Measurements from ENCODE around the gene SDCCAG8.

SDCCAG8 gene

DNA sequence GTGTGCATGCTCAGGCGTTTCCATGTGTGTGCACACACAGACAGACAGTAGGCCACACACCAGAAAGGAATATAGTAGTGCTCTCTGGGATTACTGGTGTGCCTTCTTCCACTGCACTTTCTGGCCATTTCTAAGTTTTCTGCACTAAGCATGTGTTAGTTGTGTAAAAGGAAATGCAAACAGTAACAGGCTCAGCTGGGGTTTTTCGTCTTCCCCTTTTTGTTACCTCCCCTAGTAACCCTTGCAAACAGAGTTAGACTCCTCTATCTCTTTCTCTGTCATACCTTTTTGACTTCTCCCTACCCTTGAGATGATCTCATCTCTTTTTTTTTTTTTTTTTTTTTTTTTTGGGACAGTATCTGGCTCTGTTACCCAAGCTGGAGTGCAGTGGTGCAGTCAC lies 196.3 kb downstream of the SDCCAG8 start:
- no peak overlapping the region for H3K27ac Mint-ChIP-seq
- no peak overlapping the region for H3K4me3 Mint-ChIP-seq
- H3K27me3 Mint-ChIP-seq, result no peaks in the 10 kb centered on the region
- no peaks in the 10 kb centered on the region for H3K4me1 Mint-ChIP-seq
- peaks cover 10% of the 10 kb centered on the region for H3K36me3 Mint-ChIP-seq
- no peaks in the 10 kb centered on the region for H3K9me3 Mint-ChIP-seq

DNA sequence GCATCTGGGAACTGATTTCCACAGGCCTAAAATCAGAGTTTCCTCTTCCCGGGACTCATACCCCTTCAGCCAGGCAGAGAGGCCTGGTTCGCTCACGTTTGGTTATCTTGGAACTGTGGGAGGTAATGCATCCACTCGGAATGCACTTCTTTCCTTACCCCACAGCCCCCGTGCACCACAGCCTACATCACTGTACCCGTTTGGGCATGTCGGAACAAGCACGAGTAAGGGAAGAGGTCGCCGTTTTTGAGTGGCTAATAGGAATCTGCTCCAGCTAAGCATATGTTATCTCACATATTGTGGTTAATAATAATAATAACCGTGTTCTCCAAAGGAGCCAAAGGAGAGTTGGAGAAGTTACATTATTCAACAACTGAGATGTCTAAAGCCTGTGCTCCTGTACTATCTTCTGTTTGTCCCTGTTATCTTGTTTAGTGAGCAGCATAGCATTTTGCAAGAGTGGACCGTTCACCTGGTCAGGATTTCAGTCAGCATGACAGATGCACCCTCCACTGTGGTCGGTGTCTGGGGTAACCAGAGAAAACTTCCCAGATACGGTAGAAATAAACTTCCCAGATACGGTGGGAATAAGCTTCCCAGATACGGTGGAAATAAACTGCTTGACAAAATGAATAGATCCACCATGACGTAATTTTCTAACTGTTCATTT lies 198.6 kb downstream of the SDCCAG8 start:
- no peaks in the 10 kb centered on the region for H3K4me1 Mint-ChIP-seq
- H3K27me3 Mint-ChIP-seq, result no peaks in the 10 kb centered on the region
- no peak overlapping the region for H3K4me3 Mint-ChIP-seq
- no peaks in the 10 kb centered on the region for H3K9me3 Mint-ChIP-seq
- peaks cover 11% of the 10 kb centered on the region for H3K36me3 Mint-ChIP-seq
- no peak overlapping the region for H3K27ac Mint-ChIP-seq

DNA sequence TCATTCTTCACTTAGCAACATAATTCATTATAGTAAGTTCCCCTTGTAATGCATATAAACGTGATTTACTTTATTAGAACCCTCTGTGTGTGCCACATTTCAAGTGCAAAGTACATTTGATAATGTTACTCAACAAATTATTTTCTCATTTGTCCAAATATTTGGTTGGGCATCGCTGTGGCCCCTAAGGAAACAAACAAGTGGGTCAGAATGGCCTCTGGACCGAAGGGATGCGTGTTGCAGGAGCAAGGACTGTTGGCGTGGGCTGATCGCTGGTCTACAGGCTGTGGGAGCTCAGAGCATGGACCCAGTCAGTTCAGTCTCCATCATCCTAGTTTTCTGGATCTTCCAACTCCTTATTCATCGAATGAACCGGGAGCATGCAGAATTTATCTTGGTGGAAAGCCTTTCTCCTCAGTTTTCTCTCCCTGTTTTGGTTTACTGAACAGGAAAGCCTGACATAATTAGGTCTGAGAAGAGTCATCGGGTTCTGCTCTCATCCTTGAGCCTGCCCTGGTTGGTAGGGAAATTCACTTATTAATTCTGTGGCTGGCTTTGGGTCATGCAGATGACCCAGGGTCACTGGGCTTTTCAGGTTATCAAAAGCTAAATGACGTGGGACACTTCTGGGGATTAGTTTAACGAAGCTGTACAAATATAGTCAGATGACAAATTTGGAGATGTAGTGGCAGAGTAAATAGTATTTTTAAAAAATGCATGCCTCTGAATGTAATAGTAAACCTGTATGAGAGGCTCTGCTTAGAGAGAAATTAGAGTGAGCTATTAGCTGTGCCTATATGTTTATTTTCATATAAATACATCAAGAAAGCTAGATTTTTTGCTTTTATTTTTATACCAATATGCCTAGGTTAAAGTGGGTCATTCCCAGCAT lies 200.2 kb downstream of the SDCCAG8 start:
- H3K4me1 Mint-ChIP-seq, result no peaks in the 10 kb centered on the region
- no peaks in the 10 kb centered on the region for H3K27me3 Mint-ChIP-seq
- no peak overlapping the region for H3K27ac Mint-ChIP-seq
- no peaks in the 10 kb centered on the region for H3K9me3 Mint-ChIP-seq
- no peak overlapping the region for H3K4me3 Mint-ChIP-seq
- H3K36me3 Mint-ChIP-seq, result peaks cover 10% of the 10 kb centered on the region

DNA sequence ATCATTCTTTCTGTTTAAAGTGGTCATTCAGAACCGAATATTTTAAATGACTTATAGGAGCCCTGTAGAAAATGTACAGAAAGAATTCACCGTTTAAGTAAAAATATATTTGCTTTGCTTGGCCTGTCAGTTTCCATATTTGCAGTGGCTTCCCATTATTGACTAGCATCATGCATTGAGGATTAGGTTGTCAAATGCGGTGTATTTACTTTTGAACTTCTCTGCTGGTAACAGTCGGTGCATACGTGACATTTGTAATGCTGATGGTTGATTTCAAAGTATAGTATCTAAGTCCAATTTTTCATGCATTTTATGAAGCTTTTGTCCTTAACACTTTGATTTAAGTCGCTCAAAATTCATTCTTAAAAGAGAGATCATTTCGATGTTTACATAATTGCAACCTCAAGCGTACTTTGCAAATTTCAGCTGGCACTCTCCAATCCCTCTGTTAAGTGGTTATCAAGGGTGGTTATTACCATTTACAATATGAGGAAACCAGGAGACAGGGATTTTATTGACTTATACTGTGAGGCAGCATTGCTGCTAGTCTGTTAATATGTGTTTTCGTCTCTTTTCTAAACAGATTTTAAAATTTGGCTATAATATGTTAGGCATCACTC lies 201.6 kb downstream of the SDCCAG8 start:
- H3K9me3 Mint-ChIP-seq, result no peaks in the 10 kb centered on the region

DNA sequence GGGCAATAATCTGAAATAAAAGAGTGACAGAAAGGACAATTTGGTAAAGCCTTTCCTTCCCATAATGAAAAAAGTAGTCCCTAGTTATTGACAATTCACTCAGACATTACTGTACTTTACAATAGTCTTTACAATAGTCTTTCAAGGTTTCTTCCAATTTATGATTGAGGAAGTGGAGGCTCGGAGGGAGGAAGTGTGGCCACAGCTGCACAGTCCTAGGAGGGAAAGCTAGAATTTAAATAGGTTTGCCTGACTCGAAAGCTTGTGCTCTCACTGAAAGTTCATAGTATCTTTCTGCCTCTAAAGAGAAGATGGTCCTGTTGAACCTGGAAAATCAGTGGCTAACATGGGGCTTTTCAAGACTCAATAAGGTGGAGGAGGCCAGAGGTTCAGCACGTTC lies 203.2 kb downstream of the SDCCAG8 start:
- H3K4me3 Mint-ChIP-seq, result no peak overlapping the region
- H3K27me3 Mint-ChIP-seq, result no peaks in the 10 kb centered on the region
- no peak overlapping the region for H3K27ac Mint-ChIP-seq
- H3K9me3 Mint-ChIP-seq, result no peaks in the 10 kb centered on the region
- H3K4me1 Mint-ChIP-seq, result no peaks in the 10 kb centered on the region
- H3K36me3 Mint-ChIP-seq, result peaks cover 9% of the 10 kb centered on the region

More for the DNA sequence above, 201.6 kb downstream of the SDCCAG8 start:
- Mint-ChIP-seq H3K27me3 (no peaks in the 10 kb centered on the region), H3K36me3 (peaks cover 7% of the 10 kb centered on the region), H3K4me3 (no peak overlapping the region), H3K27ac (no peak overlapping the region), H3K4me1 (no peaks in the 10 kb centered on the region)

DNA sequence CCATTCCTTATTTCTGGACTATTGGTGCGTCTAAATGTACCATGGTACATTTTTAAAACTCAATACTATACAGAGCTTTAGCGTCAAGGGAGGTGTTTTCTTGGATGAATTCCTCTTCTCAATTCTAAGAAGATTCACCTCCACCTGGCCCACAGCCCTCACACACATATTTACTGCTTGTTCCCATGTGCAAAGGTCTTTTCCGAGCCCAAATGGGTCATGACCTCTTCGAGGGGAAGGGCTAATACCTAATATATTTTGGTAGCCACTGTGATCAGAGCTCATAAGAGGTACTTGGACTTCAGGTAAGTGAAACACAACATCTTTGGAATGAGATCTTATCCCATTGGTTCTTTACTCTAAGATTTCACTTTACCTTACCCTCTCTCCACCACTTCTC lies 205.9 kb downstream of the SDCCAG8 start:
- Mint-ChIP-seq H3K27me3 (no peaks in the 10 kb centered on the region), H3K36me3 (peaks cover 5% of the 10 kb centered on the region), H3K27ac (no peak overlapping the region), H3K4me3 (no peak overlapping the region), H3K4me1 (no peaks in the 10 kb centered on the region), H3K9me3 (no peaks in the 10 kb centered on the region)

DNA sequence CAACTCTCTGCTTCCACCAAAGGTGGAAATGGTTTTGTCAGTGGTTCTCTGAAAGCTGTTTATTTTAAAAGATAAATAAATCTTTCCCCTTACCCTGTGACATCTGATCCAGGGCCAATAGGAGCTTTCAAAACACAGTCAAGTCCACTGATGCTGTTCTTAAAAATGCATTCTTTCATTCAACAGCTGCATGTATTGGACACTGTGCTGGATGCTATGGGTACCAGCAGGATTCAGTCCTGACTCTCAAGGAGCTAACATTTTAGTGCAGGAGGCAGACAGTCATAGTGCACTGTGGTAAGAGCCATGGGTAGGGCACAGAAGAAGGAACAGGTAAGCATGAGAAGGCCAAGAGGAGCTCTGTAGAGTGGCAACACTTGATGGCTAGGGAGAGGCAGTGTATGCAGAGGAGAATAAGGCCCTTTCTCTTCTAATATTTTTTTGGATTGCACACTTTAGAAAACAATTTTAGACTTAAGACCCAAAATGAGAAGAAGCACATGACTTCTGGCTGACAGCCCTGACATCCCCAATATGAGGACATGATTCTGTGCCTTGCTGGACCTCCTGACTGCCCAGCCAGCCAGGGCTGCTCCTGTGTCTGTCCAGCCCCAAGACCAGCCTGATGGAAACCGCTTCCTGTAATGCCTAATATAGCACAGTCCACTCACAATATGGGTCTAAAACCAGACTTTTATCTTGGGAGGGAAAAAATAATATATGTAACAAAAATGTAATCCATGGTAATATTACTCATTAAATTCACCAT lies 207.3 kb downstream of the SDCCAG8 start:
- Mint-ChIP-seq H3K9me3 (no peaks in the 10 kb centered on the region), H3K4me3 (no peak overlapping the region), H3K36me3 (peaks cover 5% of the 10 kb centered on the region), H3K4me1 (no peaks in the 10 kb centered on the region), H3K27me3 (no peaks in the 10 kb centered on the region), H3K27ac (no peak overlapping the region)

DNA sequence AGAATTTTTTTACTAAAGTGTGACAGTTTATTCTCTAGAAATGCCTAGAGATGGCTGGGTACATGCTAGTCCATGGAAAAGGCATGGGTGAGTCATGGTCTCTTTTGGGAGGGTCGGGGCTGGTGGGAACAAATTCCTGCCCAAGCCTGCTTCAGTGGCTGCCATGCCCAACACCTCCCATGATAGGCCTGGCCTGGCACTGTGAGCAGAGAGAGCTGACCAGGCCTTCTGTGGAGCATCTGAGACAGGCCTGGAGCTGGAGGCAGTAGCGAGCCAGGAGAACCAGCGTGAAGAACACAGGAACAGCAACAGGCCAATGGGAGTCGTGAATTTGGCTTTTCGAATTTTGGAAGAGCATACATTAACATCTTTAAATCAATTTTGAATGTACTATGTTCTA lies 209.2 kb downstream of the SDCCAG8 start:
- no peaks in the 10 kb centered on the region for H3K9me3 Mint-ChIP-seq
- no peaks in the 10 kb centered on the region for H3K4me1 Mint-ChIP-seq
- no peak overlapping the region for H3K27ac Mint-ChIP-seq
- H3K36me3 Mint-ChIP-seq, result peaks cover 5% of the 10 kb centered on the region
- H3K4me3 Mint-ChIP-seq, result no peak overlapping the region
- no peaks in the 10 kb centered on the region for H3K27me3 Mint-ChIP-seq

DNA sequence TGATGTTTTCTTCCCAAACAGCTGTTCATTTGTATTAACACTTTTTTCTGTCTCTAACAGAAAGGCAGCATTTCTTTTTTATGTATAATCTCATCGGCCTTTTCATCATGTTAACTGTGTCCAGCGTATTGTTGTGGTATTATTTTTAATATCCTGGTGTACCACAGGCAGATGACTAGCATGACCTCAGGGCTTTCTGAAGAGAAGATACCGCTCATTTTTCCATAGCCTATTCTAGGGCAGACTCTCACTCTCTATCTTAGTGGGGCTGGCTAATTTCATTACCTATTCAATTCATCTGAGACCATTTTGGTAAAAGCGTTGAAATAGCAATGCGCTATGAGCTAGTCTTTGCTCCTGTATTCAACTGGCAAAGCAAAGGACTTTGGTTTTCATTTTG lies 209.9 kb downstream of the SDCCAG8 start:
- no peaks in the 10 kb centered on the region for H3K9me3 Mint-ChIP-seq
- no peaks in the 10 kb centered on the region for H3K4me1 Mint-ChIP-seq
- no peak overlapping the region for H3K4me3 Mint-ChIP-seq
- H3K27me3 Mint-ChIP-seq, result no peaks in the 10 kb centered on the region
- H3K27ac Mint-ChIP-seq, result no peak overlapping the region
- H3K36me3 Mint-ChIP-seq, result peaks cover 5% of the 10 kb centered on the region

DNA sequence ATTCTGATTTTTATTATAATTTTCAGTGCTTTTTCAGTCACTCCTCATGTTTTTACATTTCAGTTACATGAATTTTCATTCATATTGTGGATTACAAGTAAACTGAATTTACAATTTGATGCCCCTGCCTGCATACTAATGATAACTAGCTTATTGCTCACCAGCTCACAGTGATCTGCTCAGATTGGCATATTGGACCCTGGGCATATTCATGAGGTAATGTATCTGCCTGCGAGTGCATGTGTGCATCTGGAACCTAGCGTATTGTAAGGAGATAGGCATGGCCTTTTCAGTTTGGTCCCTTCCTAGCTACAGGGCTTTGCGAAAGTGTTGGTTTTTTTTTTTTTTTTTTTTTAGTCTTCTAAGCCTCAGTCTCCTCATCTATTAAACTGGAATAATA lies 213.7 kb downstream of the SDCCAG8 start:
- no peaks in the 10 kb centered on the region for H3K27me3 Mint-ChIP-seq
- no peaks in the 10 kb centered on the region for H3K9me3 Mint-ChIP-seq
- no peak overlapping the region for H3K4me3 Mint-ChIP-seq
- H3K4me1 Mint-ChIP-seq, result peaks cover 11% of the 10 kb centered on the region
- peaks cover 6% of the 10 kb centered on the region for H3K36me3 Mint-ChIP-seq
- H3K27ac Mint-ChIP-seq, result no peak overlapping the region

DNA sequence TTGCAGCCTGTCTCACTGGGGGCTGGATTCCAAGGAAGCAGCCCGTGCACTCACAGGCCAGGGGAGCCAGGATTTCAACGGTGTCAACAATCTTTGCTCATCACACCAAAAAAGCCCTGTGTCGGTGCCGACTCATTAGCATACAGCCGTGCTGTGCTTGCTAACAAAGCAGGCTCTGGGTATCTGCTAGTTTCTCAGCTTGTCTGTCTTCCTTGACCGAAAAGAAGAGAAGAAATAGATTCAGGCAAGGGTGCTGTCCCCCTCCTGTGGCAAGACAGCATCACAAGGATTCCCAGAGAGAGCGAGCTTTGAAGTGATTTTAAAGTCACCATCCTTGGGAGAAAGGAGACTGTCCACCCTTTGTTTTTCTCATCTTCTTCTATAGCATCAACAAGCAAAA lies 214.7 kb downstream of the SDCCAG8 start:
- Mint-ChIP-seq H3K9me3 (no peaks in the 10 kb centered on the region), H3K4me1 (peaks cover 11% of the 10 kb centered on the region), H3K4me3 (no peak overlapping the region), H3K27ac (no peak overlapping the region), H3K27me3 (no peaks in the 10 kb centered on the region), H3K36me3 (peaks cover 6% of the 10 kb centered on the region)

DNA sequence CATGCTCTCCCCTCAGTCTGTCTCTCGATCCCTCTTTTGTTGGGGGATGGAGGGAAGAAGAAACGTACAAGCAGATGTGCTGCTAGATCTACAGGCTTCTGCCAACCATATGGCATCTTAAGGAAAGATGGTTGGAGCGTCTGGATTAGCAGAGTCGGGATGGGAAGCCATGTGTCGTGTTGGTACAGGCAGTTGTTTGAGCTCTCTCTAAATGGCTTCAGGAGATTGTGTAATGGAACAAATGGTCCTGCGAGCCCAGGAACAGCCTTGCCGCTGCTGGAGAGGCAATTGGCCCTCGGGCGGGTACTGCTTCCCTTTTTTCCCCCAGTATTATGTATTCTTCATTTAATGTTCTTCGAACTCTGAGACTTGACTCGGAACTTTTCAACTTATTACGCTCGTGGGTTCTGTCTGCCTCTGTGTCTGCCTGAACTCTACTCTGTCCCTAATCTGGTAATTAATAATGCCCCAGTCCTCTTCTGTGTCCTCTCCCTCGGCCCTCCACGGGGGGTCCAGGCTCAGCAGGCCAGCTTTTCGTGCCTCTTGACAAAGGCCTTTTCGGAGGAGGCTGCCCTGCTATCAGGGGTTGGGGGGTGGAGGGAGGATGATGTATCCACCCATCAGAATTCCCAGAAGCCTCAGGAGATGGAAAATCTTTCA lies 215.3 kb downstream of the SDCCAG8 start:
- peaks cover 8% of the 10 kb centered on the region for H3K36me3 Mint-ChIP-seq
- no peak overlapping the region for H3K27ac Mint-ChIP-seq
- peaks cover 11% of the 10 kb centered on the region for H3K4me1 Mint-ChIP-seq
- H3K9me3 Mint-ChIP-seq, result no peaks in the 10 kb centered on the region
- H3K27me3 Mint-ChIP-seq, result no peaks in the 10 kb centered on the region
- no peak overlapping the region for H3K4me3 Mint-ChIP-seq

DNA sequence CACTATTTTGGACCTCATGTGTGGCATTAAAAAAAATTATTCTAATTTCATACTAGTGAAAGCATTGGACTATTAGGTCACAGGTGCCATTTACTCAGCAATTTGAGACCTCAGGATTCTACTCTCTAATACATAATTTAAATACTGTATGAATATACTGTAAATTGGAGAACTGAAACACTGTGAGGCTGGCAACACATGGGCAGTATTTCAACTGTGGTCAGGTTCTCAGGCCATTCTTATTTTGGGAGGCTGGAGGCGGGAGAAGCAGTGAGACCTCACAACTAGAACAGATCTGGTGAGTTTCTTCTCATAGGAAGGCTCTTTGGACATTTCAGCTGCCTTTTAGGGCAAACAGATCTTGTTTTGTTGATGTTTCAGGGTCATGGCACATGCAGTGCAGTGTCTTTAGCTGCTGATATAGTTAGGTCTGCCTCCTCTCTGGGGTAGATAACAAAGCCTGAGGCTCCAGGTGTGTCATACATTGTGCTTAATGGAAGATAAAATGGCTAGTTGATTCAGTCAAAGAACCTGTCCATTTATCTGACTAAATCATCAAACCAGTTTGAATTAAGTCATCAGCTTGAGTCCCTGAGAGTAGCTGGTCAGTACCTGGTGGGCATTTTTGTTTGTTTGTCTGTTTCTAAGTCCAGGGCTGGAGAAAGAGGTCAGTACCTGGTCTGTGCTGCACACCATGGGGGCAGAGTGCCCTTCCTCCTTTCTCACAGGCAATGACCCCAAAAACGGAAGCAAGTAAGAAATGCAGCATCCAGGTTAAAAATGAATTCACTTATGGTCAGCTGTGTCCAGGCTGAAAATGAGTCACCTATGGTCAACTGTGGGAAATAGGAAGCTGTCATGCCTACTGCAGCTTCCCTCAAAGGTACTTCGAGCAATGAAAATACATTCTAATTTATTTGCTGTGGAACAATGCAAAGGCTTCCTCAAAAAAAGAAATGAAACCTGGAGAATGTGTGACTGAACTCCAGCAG lies 216.2 kb downstream of the SDCCAG8 start:
- peaks cover 11% of the 10 kb centered on the region for H3K4me1 Mint-ChIP-seq
- H3K9me3 Mint-ChIP-seq, result no peaks in the 10 kb centered on the region
- H3K36me3 Mint-ChIP-seq, result peaks cover 11% of the 10 kb centered on the region
- no peak overlapping the region for H3K4me3 Mint-ChIP-seq
- H3K27me3 Mint-ChIP-seq, result no peaks in the 10 kb centered on the region
- no peak overlapping the region for H3K27ac Mint-ChIP-seq
